ENCODE measurements around the gene C4A.

DNA sequence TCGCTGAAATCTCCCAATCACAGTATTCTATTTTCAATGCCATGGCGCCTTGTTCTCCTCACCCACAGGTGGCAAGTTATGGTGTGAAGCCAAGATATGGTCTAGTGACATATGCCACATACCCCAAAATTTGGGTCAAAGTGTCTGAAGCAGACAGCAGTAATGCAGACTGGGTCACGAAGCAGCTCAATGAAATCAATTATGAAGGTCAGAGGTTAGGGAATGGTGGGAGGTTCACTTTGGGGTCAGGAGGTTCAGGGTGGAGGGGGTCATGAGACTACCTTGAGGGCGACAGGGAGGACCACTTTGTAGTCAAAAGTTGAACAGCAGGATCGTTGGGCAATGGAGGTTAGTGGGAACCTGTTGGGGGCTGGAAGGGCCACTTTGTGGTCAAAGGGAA is 33.6 kb upstream of the C4A start:
- TF ChIP-seq, protein P1, sequence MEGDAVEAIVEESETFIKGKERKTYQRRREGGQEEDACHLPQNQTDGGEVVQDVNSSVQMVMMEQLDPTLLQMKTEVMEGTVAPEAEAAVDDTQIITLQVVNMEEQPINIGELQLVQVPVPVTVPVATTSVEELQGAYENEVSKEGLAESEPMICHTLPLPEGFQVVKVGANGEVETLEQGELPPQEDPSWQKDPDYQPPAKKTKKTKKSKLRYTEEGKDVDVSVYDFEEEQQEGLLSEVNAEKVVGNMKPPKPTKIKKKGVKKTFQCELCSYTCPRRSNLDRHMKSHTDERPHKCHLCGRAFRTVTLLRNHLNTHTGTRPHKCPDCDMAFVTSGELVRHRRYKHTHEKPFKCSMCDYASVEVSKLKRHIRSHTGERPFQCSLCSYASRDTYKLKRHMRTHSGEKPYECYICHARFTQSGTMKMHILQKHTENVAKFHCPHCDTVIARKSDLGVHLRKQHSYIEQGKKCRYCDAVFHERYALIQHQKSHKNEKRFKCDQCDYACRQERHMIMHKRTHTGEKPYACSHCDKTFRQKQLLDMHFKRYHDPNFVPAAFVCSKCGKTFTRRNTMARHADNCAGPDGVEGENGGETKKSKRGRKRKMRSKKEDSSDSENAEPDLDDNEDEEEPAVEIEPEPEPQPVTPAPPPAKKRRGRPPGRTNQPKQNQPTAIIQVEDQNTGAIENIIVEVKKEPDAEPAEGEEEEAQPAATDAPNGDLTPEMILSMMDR (IDR thresholded peaks at IDR 0.05; ENCODE audit: low read depth, low read length), result no peak
- TF ChIP-seq, protein P2, sequence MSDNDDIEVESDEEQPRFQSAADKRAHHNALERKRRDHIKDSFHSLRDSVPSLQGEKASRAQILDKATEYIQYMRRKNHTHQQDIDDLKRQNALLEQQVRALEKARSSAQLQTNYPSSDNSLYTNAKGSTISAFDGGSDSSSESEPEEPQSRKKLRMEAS (IDR thresholded peaks at IDR 0.05; ENCODE audit: low read depth, low read length), result no peak
